H9 (cell line): ENCODE measurements around the gene EHBP1. TPM values are rescaled to one million over a fixed set of nuclear protein-coding genes. Genes with fewer than 3 reads are reported as not detected.

ENCODE experiments used
- DNase-seq: peaks from one replicate; pipeline ENCODE4 v3.0.0-alpha.2; 2017
- H2AFZ ChIP-seq: one replicate; pipeline ENCODE4 v1.6.1; 2013; ENCODE audit warnings: mild to moderate bottlenecking, low read length, control low read depth, moderate library complexity
- H2AK5ac ChIP-seq: 2 replicates; pipeline ENCODE4 v1.6.1; 2013; ENCODE audit warnings: low read length, control low read depth, mixed read lengths; ENCODE audit not compliant: insufficient read length
- H2BK120ac ChIP-seq: one replicate; pipeline ENCODE4 v1.6.1; 2013; ENCODE audit warnings: low read depth, mild to moderate bottlenecking, low read length, control low read depth, inconsistent platforms; ENCODE audit not compliant: poor library complexity, severe bottlenecking
- H2BK12ac ChIP-seq: 2 replicates; pipeline ENCODE4 v1.6.1; 2013; ENCODE audit warnings: low read length, control low read depth, mixed read lengths, low read depth; ENCODE audit not compliant: insufficient read length
- H2BK15ac ChIP-seq: 2 replicates; pipeline ENCODE4 v1.6.1; 2013; ENCODE audit warnings: low read depth, low read length, control low read depth
- H2BK20ac ChIP-seq: one replicate; pipeline ENCODE4 v1.6.1; 2013; ENCODE audit warnings: low read depth, mild to moderate bottlenecking, low read length, control low read depth, inconsistent platforms; ENCODE audit not compliant: poor library complexity, severe bottlenecking
- H2BK5ac ChIP-seq: 2 replicates; pipeline ENCODE4 v1.6.1; 2013; ENCODE audit warnings: low read length, control low read depth, mixed read lengths; ENCODE audit not compliant: insufficient read length
- H3K14ac ChIP-seq: 2 replicates; pipeline ENCODE4 v1.6.1; 2013; ENCODE audit warnings: low read length, control low read depth; ENCODE audit not compliant: insufficient read depth
- H3K18ac ChIP-seq: 2 replicates; pipeline ENCODE4 v1.6.1; 2013; ENCODE audit warnings: low read depth, mild to moderate bottlenecking, mixed read lengths, low read length, control low read depth; ENCODE audit not compliant: insufficient read length
- H3K23ac ChIP-seq: 2 replicates; pipeline ENCODE4 v1.6.1; 2013; ENCODE audit warnings: low read length, control low read depth, mixed read lengths, low read depth; ENCODE audit not compliant: insufficient read length
- H3K23me2 ChIP-seq: 2 replicates; pipeline ENCODE4 v1.6.1; 2013; ENCODE audit warnings: low read depth, mild to moderate bottlenecking, mixed read lengths, low read length, control low read depth; ENCODE audit not compliant: insufficient read length, poor library complexity, severe bottlenecking
- H3K27ac ChIP-seq: 2 replicates; pipeline ENCODE4 v1.5.1; 2013; ENCODE audit warnings: low read length, control low read depth, mixed read lengths, low read depth; ENCODE audit not compliant: insufficient read length
- H3K27me3 ChIP-seq: 2 replicates; pipeline ENCODE4 v1.6.1; 2013; ENCODE audit warnings: low read length, control low read depth, inconsistent platforms; ENCODE audit not compliant: insufficient read depth
- H3K4ac ChIP-seq: 2 replicates; pipeline ENCODE4 v1.6.1; 2013; ENCODE audit warnings: low read depth, mild to moderate bottlenecking, control low read depth, inconsistent platforms, low read length, moderate library complexity
- H3K4me1 ChIP-seq: 2 replicates; pipeline ENCODE4 v1.6.1; 2013; ENCODE audit warnings: low read length, control low read depth, inconsistent platforms; ENCODE audit not compliant: insufficient read depth
- H3K4me2 ChIP-seq: 2 replicates; pipeline ENCODE4 v1.6.1; 2013; ENCODE audit warnings: low read length, control low read depth, mixed read lengths; ENCODE audit not compliant: insufficient read length, insufficient read depth
- H3K56ac ChIP-seq: 2 replicates; pipeline ENCODE4 v1.6.1; 2013; ENCODE audit warnings: low read depth, mild to moderate bottlenecking, mixed read lengths, low read length, control low read depth; ENCODE audit not compliant: insufficient read length
- H3K79me1 ChIP-seq: 2 replicates; pipeline ENCODE4 v1.6.1; 2013; ENCODE audit warnings: low read depth, mild to moderate bottlenecking, moderate library complexity, low read length, control low read depth, inconsistent platforms; ENCODE audit not compliant: insufficient read depth, poor library complexity, severe bottlenecking
- H3K79me2 ChIP-seq: 2 replicates; pipeline ENCODE4 v1.6.1; 2013; ENCODE audit warnings: low read length, control low read depth, inconsistent platforms; ENCODE audit not compliant: insufficient read depth
- H3K9ac ChIP-seq: 2 replicates; pipeline ENCODE4 v1.6.1; 2013; ENCODE audit warnings: low read length, control low read depth, mixed read lengths; ENCODE audit not compliant: insufficient read length; ENCODE audit errors: extremely low read depth
- H3K9me3 ChIP-seq: one replicate; pipeline ENCODE4 v1.6.1; 2013; ENCODE audit warnings: low read depth, low read length, inconsistent platforms; ENCODE audit not compliant: control insufficient read depth
- H3T11ph ChIP-seq: one replicate; pipeline ENCODE4 v1.6.1; 2013; ENCODE audit warnings: mild to moderate bottlenecking, low read length, control low read depth, inconsistent platforms
- H4K20me1 ChIP-seq: one replicate; pipeline ENCODE4 v1.6.1; 2013; ENCODE audit not compliant: control insufficient read depth, insufficient read length, insufficient read depth
- H4K5ac ChIP-seq: 2 replicates; pipeline ENCODE4 v1.6.1; 2013; ENCODE audit warnings: low read depth, mild to moderate bottlenecking, mixed read lengths, low read length, control low read depth; ENCODE audit not compliant: insufficient read length
- H4K8ac ChIP-seq: replicated peaks from 2 replicates; pipeline ENCODE4 v1.6.1; 2013; ENCODE audit warnings: low read length, control low read depth, mixed read lengths, low read depth; ENCODE audit not compliant: insufficient read length
- H4K91ac ChIP-seq: 2 replicates; pipeline ENCODE4 v1.6.1; 2013; ENCODE audit warnings: low read depth, mild to moderate bottlenecking, moderate library complexity, mixed read lengths, low read length, control low read depth; ENCODE audit not compliant: insufficient read length
- H3K27ac Mint-ChIP-seq, 3 experiments: 2 replicates in 2 of 3; 3 replicates in 1 of 3; pipeline ENCODE4 v1.8.0; 2020 to 2021; ENCODE audit warnings: mixed read lengths in 3 of 3, mild to moderate bottlenecking in 1 of 3, moderate library complexity in 1 of 3
- H3K27me3 Mint-ChIP-seq: 2 replicates; pipeline ENCODE4 v1.8.0; 2021; ENCODE audit warnings: low read depth, mild to moderate bottlenecking, moderate library complexity, mixed read lengths
- H3K36me3 Mint-ChIP-seq, 3 experiments: 2 replicates in 2 of 3; 3 replicates in 1 of 3; pipeline ENCODE4 v1.8.0; 2020 to 2021; ENCODE audit warnings: low read depth in 3 of 3, mixed read lengths in 3 of 3; ENCODE audit not compliant: insufficient read depth in 1 of 3
- H3K4me1 Mint-ChIP-seq, 2 experiments: 2 replicates each; pipeline ENCODE4 v1.8.0; 2020; ENCODE audit warnings: mixed read lengths in 2 of 2
- H3K4me3 Mint-ChIP-seq, 2 experiments: 2 replicates in 1 of 2; 3 replicates in 1 of 2; pipeline ENCODE4 v1.8.0; 2020 to 2021; ENCODE audit warnings: mild to moderate bottlenecking in 2 of 2, mixed read lengths in 2 of 2, moderate library complexity in 1 of 2
- H3K9me3 Mint-ChIP-seq, 2 experiments: 2 replicates in 1 of 2; 3 replicates in 1 of 2; pipeline ENCODE4 v1.8.0; 2020; ENCODE audit warnings: mild to moderate bottlenecking in 2 of 2, mixed read lengths in 2 of 2, moderate library complexity in 1 of 2
- CTCF ChIP-seq: fragments of 200-600 bp; sonication (generic); conservative IDR thresholded peaks from 3 replicates; pipeline ENCODE4 v1.8.0; 2021; ENCODE audit warnings: antibody characterized with exemption, mild to moderate bottlenecking
- WGBS: extraction: QIAGEN DNeasy Blood & Tissue Kit; methylation state at CpG from one replicate; pipeline ENCODE4 v1.1.7; 2013; ENCODE audit warnings: missing lambda C conversion rate, low lambda C conversion rate, mixed read lengths; ENCODE audit not compliant: insufficient read length; ENCODE audit errors: extremely low coverage; 5-methylcytosine and 5-hydroxymethylcytosine counted together
- total RNA-seq: library from RNA; stranded (reverse); gene quantifications from 2 replicates; pipeline ENCODE4 v1.2.1, GENCODE V29; 2021

Gene EHBP1
- total RNA-seq, 1 experiment from 2014 or later, result 35.6 TPM

- no peak overlapping the region for H2BK12ac ChIP-seq
- H3K23ac ChIP-seq, result no peak overlapping the region
- Mint-ChIP-seq H3K27ac (no peak overlapping the region), H3K4me3 (no peak overlapping the region), H3K36me3 (no peaks in the 10 kb centered on the region), H3K27me3 (peaks cover 81% of the 10 kb centered on the region), H3K9me3 (no peaks in the 10 kb centered on the region; a peak in 1 of 5 replicates), H3K4me1 (peaks cover 5 to 11% of the 10 kb centered on the region in 2 experiments)
- H3K14ac ChIP-seq, result no peak overlapping the region
- peaks cover 3% of the 10 kb centered on the region for H3K23me2 ChIP-seq
- H3K27ac ChIP-seq, result no peak overlapping the region
- H3T11ph ChIP-seq, result no peak overlapping the region
- H3K18ac ChIP-seq, result no peak overlapping the region
- H2AK5ac ChIP-seq, result no peak overlapping the region
- H2BK20ac ChIP-seq, result no peak overlapping the region
- no peak overlapping the region for H4K5ac ChIP-seq
- H3K79me1 ChIP-seq, result no peaks in the 10 kb centered on the region
- no peak overlapping the region for H3K4ac ChIP-seq
- no peak overlapping the region for H3K56ac ChIP-seq
- H3K79me2 ChIP-seq, result no peaks in the 10 kb centered on the region
- H2AFZ ChIP-seq, result no peak overlapping the region
- TF ChIP-seq CTCF, result no peak
- H4K91ac ChIP-seq, result no peak overlapping the region
- H3K4me2 ChIP-seq, result no peak overlapping the region
- H3K9me3 ChIP-seq, result no peaks in the 10 kb centered on the region
- WGBS, result no CpG with 5 or more reads among the region's 4 CpGs
- H2BK120ac ChIP-seq, result no peak overlapping the region
- no peak for DNase-seq
- H4K8ac ChIP-seq, result no peak overlapping the region
- H3K4me1 ChIP-seq, result no peaks in the 10 kb centered on the region
- no peak overlapping the region for H2BK15ac ChIP-seq
- H4K20me1 ChIP-seq, result no peaks in the 10 kb centered on the region
- peaks cover 4% of the 10 kb centered on the region; the same call in 1 of the 2 replicates for H3K27me3 ChIP-seq
- no peak overlapping the region for H2BK5ac ChIP-seq
- H3K9ac ChIP-seq, result no peak overlapping the region
These were observed 359.1 kb downstream of the EHBP1 start for GRCh38 chr2:63064661-63065060.
